Brain pericyte (primary cell): ENCODE measurements around the gene ARHGAP26.

Experiments used
- DNase-seq: peaks from one replicate; pipeline ENCODE4 v3.0.0-alpha.2; 2012; ENCODE audit warnings: low read depth, low spot score

Gene ARHGAP26

GRCh38 chr5:143239882-143240518 lies 469.8 kb downstream of the ARHGAP26 start:
- no peak for DNase-seq

GRCh38 chr5:143241892-143242291 lies 471.7 kb downstream of the ARHGAP26 start:
- no peak for DNase-seq

- DNase-seq: no peak
Observed at GRCh38 chr5:143243103-143243502, 472.9 kb downstream of the ARHGAP26 start.

- DNase-seq: peak; percentile 65
Observed at GRCh38 chr5:143244000-143244736, 474.0 kb downstream of the ARHGAP26 start.

GRCh38 chr5:143244990-143245389 lies 474.8 kb downstream of the ARHGAP26 start:
- no peak for DNase-seq

- DNase-seq: no peak
Observed at GRCh38 chr5:143245929-143246561, 475.9 kb downstream of the ARHGAP26 start.

DNA sequence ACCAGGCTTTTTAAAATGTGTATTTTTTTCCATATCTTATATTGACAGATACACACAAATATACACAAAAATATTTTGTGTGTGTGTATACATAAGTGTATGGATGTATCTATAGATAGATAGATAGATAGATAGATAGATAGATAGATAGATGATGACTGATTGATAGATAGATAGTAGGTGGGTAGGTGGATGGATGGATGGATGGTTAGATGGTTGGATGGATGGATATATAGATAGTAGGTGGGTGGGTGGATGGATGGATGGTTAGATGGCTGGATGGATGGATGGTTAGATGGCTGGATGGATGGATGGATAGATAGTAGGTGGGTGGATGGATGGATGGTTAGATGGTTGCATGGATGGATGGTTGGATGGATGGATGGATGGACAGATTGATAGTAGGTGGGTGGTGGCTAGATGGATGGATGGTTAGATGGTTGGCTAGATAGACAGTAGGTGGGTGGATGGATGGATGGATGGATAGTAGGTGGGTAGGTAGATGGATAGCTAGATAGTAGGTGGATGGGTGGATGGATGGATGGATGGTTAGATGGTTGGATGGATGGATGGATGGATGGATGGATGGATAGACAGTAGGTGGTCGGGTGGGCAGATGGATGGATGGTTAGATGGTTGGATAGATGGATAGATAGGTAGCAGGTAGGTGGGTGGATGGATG lies 477.1 kb downstream of the ARHGAP26 start:
- no peak for DNase-seq

- DNase-seq: no peak
Observed at GRCh38 chr5:143248391-143248790, 478.2 kb downstream of the ARHGAP26 start.

GRCh38 chr5:143248822-143249579 lies 478.8 kb downstream of the ARHGAP26 start:
- no peak for DNase-seq

DNA sequence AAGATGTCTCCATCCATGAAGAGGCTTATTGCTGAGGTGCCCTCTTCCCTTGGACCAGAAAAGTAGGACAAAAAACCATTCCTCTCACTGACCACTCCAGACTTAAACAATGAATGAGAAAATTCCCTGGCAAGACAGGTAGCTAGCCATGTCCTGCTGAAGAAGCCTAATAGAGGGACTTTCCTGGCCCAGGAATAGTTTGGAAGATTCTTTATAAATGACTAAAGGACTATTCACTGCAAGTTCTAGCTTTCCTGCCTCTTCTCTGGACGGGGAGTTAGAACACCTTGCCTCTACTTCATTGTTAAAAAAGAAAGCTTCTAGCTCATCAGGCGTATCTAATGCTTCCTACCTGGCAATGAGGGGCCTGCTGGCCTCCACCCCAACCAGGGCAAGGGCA lies 479.7 kb downstream of the ARHGAP26 start:
- no peak for DNase-seq

- no peak for DNase-seq
Observed at GRCh38 chr5:143251190-143251589, 481.0 kb downstream of the ARHGAP26 start.

DNA sequence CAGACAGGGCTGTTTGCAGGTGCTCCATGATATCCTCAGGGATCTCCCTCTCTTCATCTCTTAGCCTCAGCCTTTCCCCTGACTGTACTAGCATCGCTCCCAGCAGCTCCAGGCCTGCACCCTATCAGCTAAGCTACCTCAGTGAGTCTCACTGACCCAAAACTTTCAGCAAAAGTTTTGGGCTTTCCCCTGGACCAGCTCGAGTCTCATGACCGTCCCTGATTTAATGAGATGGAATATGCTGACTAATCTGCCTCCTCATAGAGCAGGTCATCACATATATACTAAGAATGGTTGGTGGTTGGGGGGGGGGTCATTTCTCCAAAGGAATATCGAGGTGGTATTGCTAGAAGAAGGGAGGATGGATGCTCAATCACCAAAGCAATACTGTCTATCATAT lies 481.8 kb downstream of the ARHGAP26 start:
- no peak for DNase-seq

- no peak for DNase-seq
Observed at GRCh38 chr5:143254819-143255218, 484.6 kb downstream of the ARHGAP26 start.

DNA sequence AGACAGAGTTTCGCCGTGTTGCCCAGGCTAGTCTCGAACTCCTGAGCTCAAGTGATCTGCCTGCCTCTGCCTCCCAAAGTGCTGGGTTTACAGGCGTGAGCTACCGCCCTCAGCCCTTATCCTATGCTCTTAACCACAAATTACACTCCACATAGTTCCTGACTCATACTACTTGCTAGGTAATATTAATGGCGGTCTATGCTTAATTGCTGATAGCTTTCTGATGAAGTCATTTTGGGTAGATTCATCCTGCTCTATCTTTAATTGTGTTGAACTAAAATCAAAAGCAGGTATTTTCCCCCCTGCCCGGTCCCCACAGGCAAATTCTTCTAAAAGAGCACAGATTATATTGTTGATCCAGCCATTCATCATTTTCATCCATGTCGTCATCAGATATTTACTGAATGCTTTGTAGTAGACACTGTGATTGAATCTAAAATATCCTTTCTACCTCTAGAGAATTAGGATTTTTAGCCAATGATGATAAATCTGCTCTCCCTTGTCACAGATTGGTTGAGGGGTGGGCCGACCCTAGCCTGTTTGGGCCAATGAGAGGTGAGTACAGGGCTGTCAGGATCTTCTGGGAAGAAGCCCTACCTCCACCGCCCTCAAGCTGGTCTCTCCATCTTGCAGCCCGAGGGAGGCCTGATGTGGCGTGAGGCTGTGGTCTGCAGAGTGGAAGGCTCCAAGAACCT lies 488.5 kb downstream of the ARHGAP26 start:
- DNase-seq: no peak

GRCh38 chr5:143259254-143259605 lies 489.1 kb downstream of the ARHGAP26 start:
- DNase-seq: no peak

DNA sequence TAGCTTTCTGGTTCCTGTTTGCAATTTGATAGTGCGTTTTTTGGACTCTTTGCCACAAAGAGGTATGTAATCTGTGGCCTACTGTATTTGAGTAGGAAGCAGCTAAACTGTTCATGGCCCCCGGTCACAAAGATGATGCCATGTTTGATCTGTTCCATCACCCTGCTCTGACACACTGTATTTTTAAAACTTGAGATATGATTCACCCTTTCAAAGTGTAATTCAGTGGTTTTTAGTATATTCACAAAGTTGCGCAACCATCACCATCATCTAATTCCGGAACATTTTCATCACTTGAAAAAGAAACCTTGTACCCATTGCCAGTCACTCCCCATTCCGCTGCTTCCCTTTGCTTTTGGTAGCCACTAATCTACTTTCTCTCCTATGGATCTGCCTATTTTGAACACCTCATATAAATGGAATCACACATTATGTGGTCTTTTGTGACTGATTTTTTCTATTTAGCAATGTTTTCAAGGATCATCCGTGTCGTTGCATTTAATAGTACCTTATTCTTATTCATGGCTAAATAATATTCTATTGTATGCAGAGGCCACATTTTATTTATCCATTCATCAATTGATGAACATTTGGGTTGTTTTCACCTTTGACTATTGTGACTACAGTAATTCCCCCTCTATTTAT lies 491.7 kb downstream of the ARHGAP26 start:
- DNase-seq: no peak

DNA sequence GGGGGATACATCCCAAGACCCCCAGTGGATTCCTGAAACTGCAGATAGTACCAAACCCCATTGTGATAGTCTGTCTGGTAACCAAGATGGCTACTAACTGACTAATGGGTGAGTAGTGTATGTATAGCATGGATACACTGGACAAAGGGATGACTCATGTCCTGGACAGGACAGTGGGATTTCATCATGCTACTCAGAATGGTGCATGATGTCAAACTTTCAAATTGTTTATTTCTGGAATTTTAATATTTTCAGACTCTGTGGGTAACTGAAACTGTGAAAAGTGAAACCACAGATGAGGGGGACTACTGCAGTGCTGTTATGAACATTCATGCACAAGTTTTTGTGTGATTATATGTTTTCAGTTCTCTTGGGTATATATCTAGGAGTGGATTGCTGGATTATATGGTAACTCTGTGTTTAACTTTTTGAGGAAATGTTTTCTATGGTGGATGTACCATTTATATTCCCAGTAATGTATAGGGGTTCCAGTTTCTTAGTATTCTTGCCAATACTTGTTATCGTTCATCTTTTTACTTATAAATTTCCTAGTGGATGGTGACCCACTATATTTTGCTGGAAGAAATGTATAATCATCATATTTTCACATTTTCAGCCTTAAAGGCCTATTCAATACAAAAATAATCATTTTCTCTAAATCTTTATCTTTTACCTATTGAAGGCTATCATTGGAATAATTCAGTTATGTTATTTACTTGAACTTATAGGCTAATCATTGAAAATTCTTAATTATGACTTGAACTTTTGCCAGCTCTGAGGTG lies 492.4 kb downstream of the ARHGAP26 start:
- DNase-seq: no peak

DNA sequence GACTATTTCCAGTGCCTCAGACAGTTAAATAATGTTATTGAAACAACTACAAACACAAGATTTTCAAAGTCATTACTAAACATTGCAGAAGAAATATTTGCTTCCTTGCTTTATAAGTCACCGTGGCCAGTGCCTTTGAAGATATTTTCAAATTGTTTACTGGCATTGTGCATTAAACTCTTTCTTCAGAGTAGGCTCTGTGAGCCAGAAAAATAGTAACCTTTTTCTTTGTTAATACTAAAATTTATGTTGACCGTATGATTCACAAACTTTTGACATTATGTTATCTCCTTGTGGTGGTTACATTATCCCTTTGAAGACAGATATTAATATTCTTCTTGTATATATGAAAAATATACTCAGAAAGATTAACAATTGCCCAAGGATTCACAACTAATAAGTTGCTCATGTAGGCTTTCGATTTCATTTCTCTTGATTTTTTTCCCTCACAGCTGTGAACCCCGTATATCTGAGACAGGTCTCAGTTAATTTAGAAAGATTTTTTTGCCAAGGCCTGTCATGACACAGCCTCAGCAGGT lies 493.2 kb downstream of the ARHGAP26 start:
- no peak for DNase-seq

DNA sequence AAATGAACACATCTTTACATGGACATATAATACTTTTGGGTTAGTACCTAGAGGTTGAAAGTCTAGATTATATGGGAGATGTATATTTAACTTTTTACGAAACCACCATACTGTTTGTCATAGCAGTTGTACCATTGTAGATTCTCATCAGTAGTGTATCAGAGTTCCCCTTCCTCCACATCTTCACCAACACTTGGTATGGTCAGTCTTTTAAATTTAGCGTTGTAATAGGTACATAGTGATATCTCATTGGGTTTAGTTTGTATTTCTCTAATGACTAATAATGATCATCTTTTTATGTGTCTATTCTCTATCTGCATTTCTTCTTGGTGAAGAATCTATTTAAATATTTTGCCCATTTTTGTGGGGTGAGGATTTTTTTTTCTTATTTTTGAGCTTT lies 495.8 kb downstream of the ARHGAP26 start:
- DNase-seq: no peak

GRCh38 chr5:143267186-143267585 lies 497.0 kb downstream of the ARHGAP26 start:
- no peak for DNase-seq
